UCSD-AML1 (cell line): Measurements from ENCODE around the gene LRRC26.

ENCODE experiments used
- DNase-seq: peaks from one replicate; lab custom pipeline; 2025; ENCODE audit not compliant: unreplicated experiment; lab: John Stamatoyannopoulos, UW

Gene LRRC26

GRCh38 chr9:137184881-137185660 lies 15.2 kb upstream of the LRRC26 start:
- no peak for DNase-seq

DNA sequence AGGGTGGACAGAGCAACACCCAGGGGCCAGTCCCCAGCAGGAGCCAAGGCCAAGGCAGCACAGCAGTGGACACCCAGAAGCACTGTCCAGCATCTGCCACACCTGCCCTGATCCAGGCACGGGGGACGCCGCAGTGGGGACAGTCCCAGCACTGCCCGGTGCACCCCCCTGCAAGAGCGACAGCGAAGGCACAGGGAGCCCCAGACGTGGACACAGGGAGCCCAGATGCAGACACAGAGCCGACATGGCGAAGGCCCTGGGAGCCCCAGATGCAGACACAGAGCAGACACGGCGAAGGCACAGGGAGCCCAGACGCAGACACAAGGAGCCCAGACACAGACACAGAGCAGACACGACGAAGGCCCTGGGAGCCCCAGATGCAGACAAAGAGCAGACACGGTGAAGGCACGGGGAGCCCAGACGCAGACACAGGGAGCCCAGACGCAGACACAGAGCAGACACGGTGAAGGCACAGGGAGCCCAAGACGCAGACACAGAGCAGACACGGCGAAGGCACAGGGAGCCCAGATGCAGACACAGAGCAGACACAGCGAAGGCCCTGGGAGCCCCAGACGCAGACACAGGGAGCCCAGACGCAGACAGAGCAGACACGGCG lies 14.2 kb upstream of the LRRC26 start:
- DNase-seq, result no peak

GRCh38 chr9:137182836-137183235 lies 13.0 kb upstream of the LRRC26 start:
- no peak for DNase-seq

GRCh38 chr9:137181680-137182079 lies 11.8 kb upstream of the LRRC26 start:
- DNase-seq, result no peak

DNA sequence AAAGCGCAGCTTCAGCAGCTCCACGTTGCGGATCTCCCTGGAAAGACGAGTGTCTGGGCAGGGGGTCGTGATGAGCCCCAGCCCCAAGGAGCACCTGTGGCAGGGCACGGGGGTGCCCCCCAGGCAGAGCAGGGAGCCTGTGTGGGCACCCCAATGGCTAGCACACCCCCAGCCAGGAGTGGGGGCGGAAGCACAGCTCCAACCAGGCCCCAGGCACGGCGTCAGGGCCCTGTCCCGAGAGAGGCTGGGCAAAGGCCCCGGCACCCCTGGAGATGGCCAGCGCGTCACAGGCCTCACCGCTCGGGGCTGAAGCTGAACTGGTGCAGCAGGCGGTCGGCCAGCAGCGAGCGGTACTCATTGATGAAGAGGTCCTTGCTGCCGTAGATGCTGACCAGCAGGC lies 10.6 kb upstream of the LRRC26 start:
- DNase-seq, result no peak

- no peak for DNase-seq
Observed at GRCh38 chr9:137179761-137180160, 9.9 kb upstream of the LRRC26 start.

DNA sequence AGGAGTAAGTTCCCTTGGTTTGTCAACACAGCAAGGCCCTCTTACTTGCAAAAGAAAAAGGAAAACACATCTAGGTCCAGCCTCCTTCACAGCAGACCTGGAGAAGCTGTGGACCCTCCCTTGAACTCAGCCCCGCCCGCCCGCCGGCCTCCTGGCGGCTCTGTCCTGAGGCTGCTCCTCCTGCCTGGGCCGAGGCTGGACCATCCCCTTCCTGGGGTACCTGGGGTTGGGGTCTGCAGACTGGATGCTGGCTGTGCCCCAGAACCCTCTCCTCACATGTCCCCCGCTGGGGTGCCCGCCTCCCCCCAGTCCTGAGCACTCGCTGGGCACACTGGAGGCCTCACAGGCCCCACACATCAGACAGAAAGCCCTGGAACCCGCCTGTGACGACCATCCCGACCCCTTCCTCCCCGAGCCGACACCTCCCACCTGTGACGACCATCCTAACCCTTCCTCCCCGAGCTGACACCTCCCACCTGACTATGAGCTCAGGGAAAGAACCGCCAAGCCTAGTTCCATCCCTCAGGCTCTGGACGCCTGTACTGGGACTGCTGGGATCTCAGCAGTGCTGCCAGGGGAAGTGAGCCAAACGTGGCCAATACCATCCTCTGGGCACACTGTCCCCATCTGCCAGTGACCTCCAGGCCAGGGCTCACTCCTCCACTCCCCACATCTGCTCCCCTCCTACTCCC lies 9.2 kb upstream of the LRRC26 start:
- no peak for DNase-seq

DNA sequence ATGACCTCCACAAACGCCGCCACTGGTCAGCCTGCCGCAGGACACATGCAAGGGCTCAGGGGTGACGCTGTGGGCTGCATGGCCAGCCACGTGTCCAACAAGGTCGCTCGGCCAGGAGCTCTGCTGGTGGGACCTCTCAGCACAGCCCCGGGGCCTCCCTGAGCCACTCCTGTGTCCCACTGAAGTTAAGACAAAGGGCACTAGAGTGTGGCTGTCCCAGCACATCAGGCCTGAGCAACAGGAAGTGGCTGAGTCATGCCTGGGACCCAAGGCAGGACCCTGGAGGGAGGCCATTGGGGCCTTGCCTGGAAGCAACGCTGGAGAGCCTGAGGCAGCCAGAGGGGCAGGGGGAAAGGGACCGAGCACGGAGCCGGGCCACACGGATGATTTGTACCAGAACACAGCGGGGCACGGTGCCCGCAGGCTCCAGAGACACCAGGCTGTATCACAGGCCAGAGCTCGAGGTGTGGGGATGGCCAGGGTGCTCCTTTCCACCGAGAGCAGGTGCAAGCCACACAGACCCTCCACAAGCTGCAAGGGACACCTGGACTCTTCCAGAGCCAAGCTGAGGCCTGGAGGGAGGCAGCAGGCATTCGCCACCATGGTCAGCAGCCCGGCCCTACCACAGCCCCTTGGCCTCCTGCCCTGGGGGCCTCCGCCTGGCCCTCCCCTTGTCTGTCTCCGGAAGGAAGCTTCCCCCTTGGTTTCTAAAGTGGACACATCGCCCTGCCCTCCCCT lies 8.5 kb upstream of the LRRC26 start:
- DNase-seq, result no peak

- no peak for DNase-seq
Observed at GRCh38 chr9:137176302-137177182, 6.7 kb upstream of the LRRC26 start.

DNA sequence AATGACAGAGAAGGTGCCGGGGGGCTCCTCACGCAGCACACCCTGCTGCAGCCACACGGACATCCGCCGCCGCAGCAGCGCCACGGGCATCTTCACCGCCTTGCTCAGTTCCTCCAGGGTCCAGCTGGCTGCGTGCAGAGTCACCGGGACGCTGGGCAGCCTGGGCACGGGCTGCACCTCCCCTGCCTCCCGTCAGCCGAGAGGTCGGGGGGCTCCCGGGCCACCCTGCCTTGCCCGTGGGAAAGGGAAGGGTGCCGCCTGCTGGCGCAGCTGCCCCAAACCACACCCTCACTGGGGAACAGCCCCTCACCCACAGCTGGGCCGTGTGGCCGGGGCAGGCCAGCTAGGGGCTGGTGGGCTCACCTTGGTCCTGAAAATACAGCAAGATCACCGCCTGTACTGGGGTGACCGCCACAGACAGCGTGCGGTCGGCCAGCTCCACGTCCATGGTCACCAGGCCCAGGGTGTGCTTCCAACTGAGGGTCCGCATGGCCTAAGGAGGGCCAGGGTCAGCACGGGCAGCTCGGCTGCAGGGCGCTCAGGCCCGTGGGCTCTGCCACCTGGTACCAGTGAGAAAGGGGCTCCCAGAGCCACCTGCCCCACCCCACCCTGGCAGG lies 5.6 kb upstream of the LRRC26 start:
- no peak for DNase-seq

DNA sequence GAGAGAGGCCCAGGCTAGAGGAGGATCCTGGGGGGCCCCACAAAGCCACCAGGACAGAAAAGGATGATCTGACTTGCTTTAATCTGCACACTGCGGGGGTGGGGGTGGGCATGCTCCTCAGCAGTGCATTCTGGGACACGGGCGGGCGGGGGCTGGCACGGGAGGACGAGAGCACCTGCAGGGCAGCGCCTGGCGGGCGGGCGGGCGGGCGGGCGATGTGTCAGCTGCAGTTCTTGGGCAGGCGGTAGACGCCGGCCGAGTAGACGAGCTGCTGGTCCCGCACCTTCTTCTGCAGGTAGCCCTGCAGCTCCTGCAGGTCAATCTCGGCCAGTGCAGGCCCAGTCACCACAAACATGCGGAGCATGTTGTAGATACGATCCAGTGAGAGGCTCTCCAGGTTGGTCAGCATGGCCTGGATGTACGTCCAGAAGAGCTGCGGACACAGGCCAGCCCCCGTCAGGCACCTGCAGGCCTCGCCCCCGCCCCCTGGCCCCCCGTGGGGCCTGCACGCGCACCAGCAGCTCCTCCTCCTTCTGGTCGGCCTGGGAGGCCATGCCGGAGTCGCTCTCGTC lies 5.0 kb upstream of the LRRC26 start:
- no peak for DNase-seq

- DNase-seq, result no peak
Observed at GRCh38 chr9:137173796-137174664, 4.2 kb upstream of the LRRC26 start.

DNA sequence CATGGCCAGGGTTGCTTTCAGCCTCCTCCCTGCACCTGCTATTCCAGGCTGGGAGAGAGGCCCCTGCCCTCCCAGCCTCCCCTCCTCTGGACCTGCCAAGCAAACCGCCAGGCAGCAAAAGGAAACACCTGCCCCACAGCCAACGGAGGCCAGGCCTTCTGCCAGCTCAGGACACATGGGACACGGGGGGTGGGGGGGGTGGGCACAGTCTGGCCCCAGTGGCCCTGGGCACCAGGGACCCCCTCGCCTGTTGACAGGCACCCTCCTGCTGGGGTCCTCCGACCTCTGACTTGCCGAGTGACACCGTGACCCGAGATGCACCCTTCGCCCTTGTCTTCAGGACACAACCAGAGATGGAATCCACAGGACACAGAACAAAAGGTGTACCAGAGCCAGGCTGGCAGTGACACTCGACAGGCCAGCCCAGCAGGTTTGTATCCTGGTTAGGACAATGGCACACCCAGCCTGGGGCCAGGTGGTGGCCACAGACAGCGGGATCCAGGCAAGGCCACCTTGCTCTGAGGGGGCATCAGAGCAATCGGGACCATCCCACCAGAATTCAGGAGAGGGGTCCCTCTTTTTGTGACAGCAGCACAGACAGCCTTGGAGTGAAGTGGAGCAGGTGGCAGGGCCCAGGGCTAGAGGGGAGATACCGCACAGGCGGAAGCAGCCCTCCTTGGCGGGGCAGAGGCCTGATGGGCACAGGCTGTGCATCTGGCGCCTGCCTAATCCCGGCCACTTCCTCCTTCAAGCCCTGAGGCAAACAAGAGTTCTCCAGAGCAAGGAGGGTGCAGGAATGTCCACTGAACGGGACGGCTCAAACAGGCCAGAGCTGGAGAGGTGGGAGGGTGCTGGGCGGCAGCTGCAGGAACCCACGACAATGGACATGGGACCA lies 3.3 kb upstream of the LRRC26 start:
- DNase-seq, result no peak

DNA sequence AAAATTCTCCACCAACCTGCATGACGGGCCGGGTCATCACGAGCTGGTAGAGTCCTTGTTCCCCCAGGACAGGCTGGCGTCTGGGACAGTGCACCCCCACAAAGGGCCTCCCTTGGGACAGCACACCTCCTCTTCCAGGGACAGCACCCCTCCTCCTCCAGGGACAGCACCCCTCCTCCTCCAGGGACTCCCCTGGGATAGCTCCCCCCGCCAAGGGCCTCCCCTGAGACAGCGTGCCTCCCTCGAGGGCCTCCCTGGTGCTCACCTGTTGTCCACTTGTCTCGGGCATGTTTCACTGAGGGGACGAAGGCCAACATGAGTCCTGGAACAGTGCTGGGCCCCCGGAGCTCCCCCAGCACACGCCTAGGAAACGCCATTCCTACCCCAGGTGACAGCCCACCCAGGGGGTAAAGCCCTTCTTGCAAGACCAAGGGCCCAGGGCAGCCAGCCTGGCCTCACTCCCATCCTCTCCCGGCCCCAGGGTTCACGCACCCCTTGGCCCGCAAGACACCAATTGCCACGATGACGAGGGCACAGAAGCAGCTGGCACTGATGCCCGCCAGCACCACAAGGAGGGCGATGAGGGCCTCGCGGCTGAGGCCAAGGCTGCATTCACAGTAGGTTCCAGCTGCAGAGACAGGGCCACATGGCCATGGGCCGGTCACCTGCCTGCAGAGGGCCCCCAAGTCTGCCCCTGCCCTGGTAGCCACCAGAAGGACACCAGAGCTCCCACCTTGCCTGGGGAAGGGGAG lies 1.5 kb upstream of the LRRC26 start:
- DNase-seq, result no peak

- no peak for DNase-seq
Observed at GRCh38 chr9:137170486-137171148, 766 bp upstream of the LRRC26 start.
